ENCODE results near the gene SCUBE3. TPM values are rescaled to one million over a fixed set of nuclear protein-coding genes. Genes with fewer than 3 reads are reported as not detected.

The SCUBE3 gene
- total RNA-seq, 2 donors from 2014 or later: 0.12 to 0.59 TPM

- Histone ChIP-seq H3K27ac (no peak overlapping the region), H3K36me3 (no peaks in the 10 kb centered on the region), H3K9me3 (no peaks in the 10 kb centered on the region), H3K4me3 (no peak overlapping the region), H3K27me3 (no peaks in the 10 kb centered on the region), H3K4me1 (peaks cover 0 to 18% of the 10 kb centered on the region in 2 donors)
- no peak for DNase-seq (ENCODE audit: low spot score)
- TF ChIP-seq, protein P1, sequence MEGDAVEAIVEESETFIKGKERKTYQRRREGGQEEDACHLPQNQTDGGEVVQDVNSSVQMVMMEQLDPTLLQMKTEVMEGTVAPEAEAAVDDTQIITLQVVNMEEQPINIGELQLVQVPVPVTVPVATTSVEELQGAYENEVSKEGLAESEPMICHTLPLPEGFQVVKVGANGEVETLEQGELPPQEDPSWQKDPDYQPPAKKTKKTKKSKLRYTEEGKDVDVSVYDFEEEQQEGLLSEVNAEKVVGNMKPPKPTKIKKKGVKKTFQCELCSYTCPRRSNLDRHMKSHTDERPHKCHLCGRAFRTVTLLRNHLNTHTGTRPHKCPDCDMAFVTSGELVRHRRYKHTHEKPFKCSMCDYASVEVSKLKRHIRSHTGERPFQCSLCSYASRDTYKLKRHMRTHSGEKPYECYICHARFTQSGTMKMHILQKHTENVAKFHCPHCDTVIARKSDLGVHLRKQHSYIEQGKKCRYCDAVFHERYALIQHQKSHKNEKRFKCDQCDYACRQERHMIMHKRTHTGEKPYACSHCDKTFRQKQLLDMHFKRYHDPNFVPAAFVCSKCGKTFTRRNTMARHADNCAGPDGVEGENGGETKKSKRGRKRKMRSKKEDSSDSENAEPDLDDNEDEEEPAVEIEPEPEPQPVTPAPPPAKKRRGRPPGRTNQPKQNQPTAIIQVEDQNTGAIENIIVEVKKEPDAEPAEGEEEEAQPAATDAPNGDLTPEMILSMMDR (IDR thresholded peaks at IDR 0.05): no peak
Observed at GRCh38 chr6:35177596-35177995, 36.2 kb upstream of the SCUBE3 start.

GRCh38 chr6:35178012-35178411 lies 35.7 kb upstream of the SCUBE3 start:
- peaks cover 0 to 18% of the 10 kb centered on the region in 2 donors for H3K4me1 ChIP-seq
- H3K4me3 ChIP-seq: no peak overlapping the region
- no peak overlapping the region for H3K27ac ChIP-seq
- no peaks in the 10 kb centered on the region for H3K27me3 ChIP-seq
- no peaks in the 10 kb centered on the region for H3K9me3 ChIP-seq
- TF ChIP-seq, protein P1 (IDR thresholded peaks at IDR 0.05): no peak
- H3K36me3 ChIP-seq: no peaks in the 10 kb centered on the region
- no peak for DNase-seq (ENCODE audit: low spot score)

DNA sequence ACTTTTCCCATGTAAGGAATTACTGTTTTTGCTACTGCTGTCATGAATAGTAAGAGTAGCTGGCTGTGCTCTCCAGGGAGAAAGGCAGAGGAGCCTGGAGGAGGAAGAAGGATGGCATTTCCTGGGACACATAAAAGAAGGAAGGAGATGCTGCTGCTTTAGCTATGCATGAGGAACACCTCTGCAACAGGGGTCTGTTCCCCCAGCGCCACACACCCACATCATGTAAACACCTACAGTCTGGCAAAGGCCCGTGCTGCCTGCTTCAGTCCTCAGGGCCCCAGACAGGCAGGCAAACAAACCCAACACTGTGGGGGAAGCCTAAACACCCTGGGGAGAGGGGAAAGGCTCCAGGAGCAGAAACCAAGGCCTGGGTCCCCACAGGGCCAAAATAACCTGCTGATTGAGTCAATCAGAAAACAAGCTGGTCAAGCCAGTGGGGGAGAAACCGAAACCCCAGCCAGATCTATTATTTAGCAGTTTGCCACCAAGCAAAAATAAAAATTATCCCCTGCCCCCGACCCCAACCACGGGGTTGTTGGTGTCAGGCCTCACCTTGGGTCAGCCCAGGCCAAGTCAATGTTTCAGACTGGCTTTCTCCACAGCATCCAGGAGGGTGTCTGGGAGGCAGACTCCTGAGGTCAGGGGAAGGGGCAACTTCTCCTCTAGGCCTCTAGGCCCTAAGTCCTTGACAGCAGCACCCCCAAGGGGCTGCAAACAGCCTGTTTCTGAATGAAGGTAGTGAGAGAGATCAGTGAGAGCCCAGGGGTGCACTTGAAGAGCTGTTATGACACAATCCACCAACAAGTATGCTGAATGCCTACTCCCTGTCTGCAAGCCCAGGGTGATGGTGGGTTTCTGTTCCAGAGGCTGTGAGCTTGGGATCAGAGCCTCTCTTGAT lies 34.6 kb upstream of the SCUBE3 start:
- Histone ChIP-seq H3K27ac (no peak overlapping the region), H3K4me3 (no peak overlapping the region), H3K36me3 (no peaks in the 10 kb centered on the region), H3K27me3 (no peaks in the 10 kb centered on the region), H3K9me3 (no peaks in the 10 kb centered on the region), H3K4me1 (peaks cover 0 to 18% of the 10 kb centered on the region in 2 donors)
- DNase-seq (ENCODE audit: low spot score): no peak
- TF ChIP-seq, protein P1 (IDR thresholded peaks at IDR 0.05): no peak

- TF ChIP-seq, protein P1 (IDR thresholded peaks at IDR 0.05): no peak
- H3K27me3 ChIP-seq: no peaks in the 10 kb centered on the region
- H3K4me3 ChIP-seq: no peak overlapping the region
- no peak overlapping the region for H3K27ac ChIP-seq
- no peak for DNase-seq (ENCODE audit: low spot score)
- no peaks in the 10 kb centered on the region for H3K9me3 ChIP-seq
- H3K4me1 ChIP-seq: peaks cover 0 to 23% of the 10 kb centered on the region in 2 donors
- H3K36me3 ChIP-seq: no peaks in the 10 kb centered on the region
Observed at GRCh38 chr6:35179901-35180535, 33.7 kb upstream of the SCUBE3 start.

GRCh38 chr6:35181308-35181932 lies 32.3 kb upstream of the SCUBE3 start:
- no peak for DNase-seq (ENCODE audit: low spot score)
- Histone ChIP-seq H3K9me3 (no peaks in the 10 kb centered on the region), H3K4me1 (peaks cover 0 to 31% of the 10 kb centered on the region in 2 donors), H3K36me3 (no peaks in the 10 kb centered on the region), H3K27me3 (no peaks in the 10 kb centered on the region), H3K4me3 (no peak overlapping the region), H3K27ac (peak overlapping the region; percentile 16 to 24)
- TF ChIP-seq, protein P1 (IDR thresholded peaks at IDR 0.05): no peak
